Panc1 (cell line): ENCODE results near the gene FBXO31. TPM values are rescaled to one million over a fixed set of nuclear protein-coding genes. Genes with fewer than 3 reads are reported as not detected.

ENCODE experiments used
- ATAC-seq: fragments of 200-7000 bp; cut with Tn5 transposase; 2 replicates; pipeline ENCODE4 v1.9.1; 2020; ENCODE audit warnings: mild to moderate bottlenecking, moderate library complexity
- BruUV-seq: library from RNA; stranded (reverse); fragments of 400-500 nt; replicated peaks from 2 replicates; lab custom pipeline; 2021; lab: Mats Ljungman, UMichigan
- CTCF ChIA-PET: fragments of 300-600 bp; sonication (Branson Sonifier 250); formaldehyde crosslinking; loops from one replicate; lab custom pipeline; 2022; ENCODE audit warnings: antibody characterized with exemption; lab: Charles Lee
- POLR2A ChIA-PET: fragments of 300-600 bp; sonication (Branson Sonifier 250); formaldehyde crosslinking; loops from one replicate; lab custom pipeline; 2022; ENCODE audit warnings: antibody characterized with exemption; lab: Charles Lee
- DNase-seq: peaks from one replicate; pipeline ENCODE4 v3.0.0-alpha.2; 2010; ENCODE audit warnings: low read depth, low spot score
- H3K27ac ChIP-seq: 2 replicates; pipeline ENCODE4 v1.5.1; 2011; ENCODE audit warnings: mild to moderate bottlenecking, low read length, inconsistent platforms
- H3K27me3 ChIP-seq: fragments of 200-500 bp; sonication (Bioruptor generic); 2 replicates; pipeline ENCODE4 v1.6.0; 2014; ENCODE audit warnings: low read length, inconsistent platforms; ENCODE audit not compliant: control insufficient read depth, insufficient read depth
- H3K36me3 ChIP-seq: fragments of 200-500 bp; sonication (Bioruptor generic); 2 replicates; pipeline ENCODE4 v1.5.1; 2014; ENCODE audit warnings: inconsistent platforms, mild to moderate bottlenecking, low read length, moderate library complexity; ENCODE audit not compliant: control insufficient read depth, insufficient read depth
- H3K4me1 ChIP-seq: 2 replicates; pipeline ENCODE4 v1.5.1; 2011; ENCODE audit warnings: inconsistent platforms, mild to moderate bottlenecking, low read length, moderate library complexity; ENCODE audit not compliant: control insufficient read depth, insufficient read depth
- H3K4me3 ChIP-seq, 2 experiments: 2 replicates each; pipeline ENCODE4 v1.5.1; 2011 to 2012; ENCODE audit warnings: low read depth in 2 of 2, low read length in 2 of 2, mild to moderate bottlenecking in 2 of 2, inconsistent platforms in 1 of 2, moderate library complexity in 1 of 2
- H3K9me3 ChIP-seq: fragments of 200-500 bp; sonication (Bioruptor generic); 2 replicates; pipeline ENCODE4 v1.5.1; 2014; ENCODE audit warnings: low read depth, mild to moderate bottlenecking, inconsistent platforms, low read length, moderate library complexity; ENCODE audit not compliant: control insufficient read depth, insufficient read depth
- POLR2AphosphoS5 ChIP-seq: IDR thresholded peaks from 2 replicates; pipeline ENCODE4 v1.6.1; 2012; ENCODE audit warnings: mild to moderate bottlenecking, low read depth, low read length, moderate library complexity
- SIN3A ChIP-seq: IDR thresholded peaks from 2 replicates; pipeline ENCODE4 v1.6.1; 2012; ENCODE audit warnings: low read depth, mild to moderate bottlenecking, low read length, moderate library complexity, borderline replicate concordance; ENCODE audit not compliant: insufficient read depth
- TCF7L2 ChIP-seq: IDR thresholded peaks from 2 replicates; pipeline ENCODE4 v1.6.1; 2011; ENCODE audit warnings: mild to moderate bottlenecking, low read depth, low read length, inconsistent platforms
- in situ Hi-C: cut with HindIII; loops from 2 replicates; pipeline ENCODE4 v1.10.0; 2016; ENCODE audit warnings: low sequenced_read_pairs, low pct_unique_long_range_greater_than_20kb
- intact Hi-C: fragments of 100-400 bp; cut with micrococcal nuclease; formaldehyde crosslinking; loops from one replicate; pipeline ENCODE4 v1.10.0; 2022; ENCODE audit not compliant: unreplicated experiment
- total RNA-seq: library from RNA; stranded (reverse); gene quantifications from one replicate; pipeline ENCODE4 v1.2.1, GENCODE V29; 2021; ENCODE audit not compliant: unreplicated experiment
- TF ChIP-seq, protein P1 (sequence below), 2 experiments: IDR thresholded peaks; 2 replicates each; pipeline ENCODE4 v1.6.1; 2011 to 2012; ENCODE audit warnings: low read depth in 2 of 2, control low read depth in 1 of 2, low read length in 1 of 2, mild to moderate bottlenecking in 1 of 2, moderate library complexity in 1 of 2; ENCODE audit not compliant: insufficient read depth in 1 of 2
- TF ChIP-seq, protein P2 (sequence below): fragments of 450-650 bp; IDR thresholded peaks from 2 replicates; pipeline ENCODE4 v1.5.1; 2017; ENCODE audit warnings: mild to moderate bottlenecking

Gene FBXO31
- total RNA-seq, 1 experiment from 2014 or later: 22.4 TPM

DNA sequence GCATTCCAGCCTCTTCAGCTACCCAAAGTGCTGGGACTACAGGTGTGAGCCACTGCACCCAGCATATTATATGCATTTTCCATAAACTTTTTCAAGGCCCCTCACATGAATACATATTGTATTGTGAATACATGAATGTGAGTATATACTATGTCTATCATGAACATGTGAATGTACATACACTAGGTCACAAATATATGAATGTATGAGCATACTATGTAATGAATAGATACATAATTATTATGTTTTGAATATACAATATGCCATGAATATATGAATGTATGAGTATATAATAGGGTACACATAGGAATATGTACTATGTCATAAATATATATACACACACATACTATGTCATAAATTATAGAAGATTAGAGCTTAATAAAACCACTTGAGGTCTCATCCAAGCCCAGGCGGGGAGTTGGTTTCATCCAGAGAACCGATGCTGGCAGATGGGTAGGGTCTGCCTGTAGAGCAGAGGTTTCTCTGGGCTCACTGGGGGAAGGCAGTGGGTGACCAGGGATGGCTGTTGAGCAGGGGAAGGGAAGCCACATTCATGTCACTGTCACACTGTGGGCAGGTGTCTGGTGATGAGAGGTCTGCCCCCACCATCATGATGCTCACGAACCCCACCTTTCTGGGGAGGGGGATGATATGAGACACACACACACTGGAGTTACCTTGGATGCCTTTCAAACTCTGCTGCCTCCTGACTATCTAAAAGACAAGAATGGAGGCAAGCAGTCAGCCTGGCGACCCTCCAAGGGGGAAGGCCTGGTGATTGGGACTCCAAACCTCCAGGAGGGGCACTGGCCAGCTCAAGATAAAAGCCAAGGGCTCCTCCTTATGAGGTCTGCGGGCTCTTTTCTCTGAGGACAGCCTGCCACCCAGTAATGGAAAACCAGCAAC is 73.7 kb downstream of the FBXO31 start:
- H3K27me3 ChIP-seq: no peaks in the 10 kb centered on the region
- no peak overlapping the region for H3K27ac ChIP-seq
- in situ Hi-C loops: no loop called here
- ChIA-PET CTCF (no interaction called here), POLR2A (no interaction called here)
- intact Hi-C loops: no loop called here
- H3K4me3 ChIP-seq: no peak overlapping the region
- DNase-seq (no peak), ATAC-seq (no peak)
- H3K9me3 ChIP-seq: no peaks in the 10 kb centered on the region
- BruUV-seq: no TSS peak
- H3K4me1 ChIP-seq: no peaks in the 10 kb centered on the region
- H3K36me3 ChIP-seq: no peaks in the 10 kb centered on the region
- TF ChIP-seq, protein P1, sequence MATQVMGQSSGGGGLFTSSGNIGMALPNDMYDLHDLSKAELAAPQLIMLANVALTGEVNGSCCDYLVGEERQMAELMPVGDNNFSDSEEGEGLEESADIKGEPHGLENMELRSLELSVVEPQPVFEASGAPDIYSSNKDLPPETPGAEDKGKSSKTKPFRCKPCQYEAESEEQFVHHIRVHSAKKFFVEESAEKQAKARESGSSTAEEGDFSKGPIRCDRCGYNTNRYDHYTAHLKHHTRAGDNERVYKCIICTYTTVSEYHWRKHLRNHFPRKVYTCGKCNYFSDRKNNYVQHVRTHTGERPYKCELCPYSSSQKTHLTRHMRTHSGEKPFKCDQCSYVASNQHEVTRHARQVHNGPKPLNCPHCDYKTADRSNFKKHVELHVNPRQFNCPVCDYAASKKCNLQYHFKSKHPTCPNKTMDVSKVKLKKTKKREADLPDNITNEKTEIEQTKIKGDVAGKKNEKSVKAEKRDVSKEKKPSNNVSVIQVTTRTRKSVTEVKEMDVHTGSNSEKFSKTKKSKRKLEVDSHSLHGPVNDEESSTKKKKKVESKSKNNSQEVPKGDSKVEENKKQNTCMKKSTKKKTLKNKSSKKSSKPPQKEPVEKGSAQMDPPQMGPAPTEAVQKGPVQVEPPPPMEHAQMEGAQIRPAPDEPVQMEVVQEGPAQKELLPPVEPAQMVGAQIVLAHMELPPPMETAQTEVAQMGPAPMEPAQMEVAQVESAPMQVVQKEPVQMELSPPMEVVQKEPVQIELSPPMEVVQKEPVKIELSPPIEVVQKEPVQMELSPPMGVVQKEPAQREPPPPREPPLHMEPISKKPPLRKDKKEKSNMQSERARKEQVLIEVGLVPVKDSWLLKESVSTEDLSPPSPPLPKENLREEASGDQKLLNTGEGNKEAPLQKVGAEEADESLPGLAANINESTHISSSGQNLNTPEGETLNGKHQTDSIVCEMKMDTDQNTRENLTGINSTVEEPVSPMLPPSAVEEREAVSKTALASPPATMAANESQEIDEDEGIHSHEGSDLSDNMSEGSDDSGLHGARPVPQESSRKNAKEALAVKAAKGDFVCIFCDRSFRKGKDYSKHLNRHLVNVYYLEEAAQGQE (IDR thresholded peaks at IDR 0.05; ENCODE audit: insufficient read depth in 1 of 2, low read depth in 2 of 2, low read length in 1 of 2): no peak
- no peak for TF ChIP-seq SIN3A
- no peak for TF ChIP-seq TCF7L2
- TF ChIP-seq, protein P2, sequence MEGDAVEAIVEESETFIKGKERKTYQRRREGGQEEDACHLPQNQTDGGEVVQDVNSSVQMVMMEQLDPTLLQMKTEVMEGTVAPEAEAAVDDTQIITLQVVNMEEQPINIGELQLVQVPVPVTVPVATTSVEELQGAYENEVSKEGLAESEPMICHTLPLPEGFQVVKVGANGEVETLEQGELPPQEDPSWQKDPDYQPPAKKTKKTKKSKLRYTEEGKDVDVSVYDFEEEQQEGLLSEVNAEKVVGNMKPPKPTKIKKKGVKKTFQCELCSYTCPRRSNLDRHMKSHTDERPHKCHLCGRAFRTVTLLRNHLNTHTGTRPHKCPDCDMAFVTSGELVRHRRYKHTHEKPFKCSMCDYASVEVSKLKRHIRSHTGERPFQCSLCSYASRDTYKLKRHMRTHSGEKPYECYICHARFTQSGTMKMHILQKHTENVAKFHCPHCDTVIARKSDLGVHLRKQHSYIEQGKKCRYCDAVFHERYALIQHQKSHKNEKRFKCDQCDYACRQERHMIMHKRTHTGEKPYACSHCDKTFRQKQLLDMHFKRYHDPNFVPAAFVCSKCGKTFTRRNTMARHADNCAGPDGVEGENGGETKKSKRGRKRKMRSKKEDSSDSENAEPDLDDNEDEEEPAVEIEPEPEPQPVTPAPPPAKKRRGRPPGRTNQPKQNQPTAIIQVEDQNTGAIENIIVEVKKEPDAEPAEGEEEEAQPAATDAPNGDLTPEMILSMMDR: no peak
- TF ChIP-seq POLR2AphosphoS5: no peak

DNA sequence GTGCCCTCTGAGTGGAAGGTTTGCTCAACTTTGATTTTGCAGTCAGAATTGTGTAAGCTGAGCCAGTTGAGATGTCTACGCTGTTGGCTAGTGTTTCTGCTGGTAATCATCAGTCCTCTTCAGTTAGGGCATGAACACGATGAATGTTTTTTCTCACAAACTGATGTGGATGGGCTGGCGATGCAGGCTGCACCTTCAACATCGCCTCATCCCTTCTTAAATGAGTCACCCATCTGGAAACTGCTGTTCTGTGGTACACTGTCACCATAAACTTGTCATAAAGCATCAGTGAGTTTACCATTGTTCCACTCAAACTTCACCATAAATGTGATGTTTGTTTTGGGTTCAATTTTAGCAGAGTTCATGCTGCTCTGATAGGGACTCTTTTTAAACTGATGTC is 74.8 kb downstream of the FBXO31 start:
- POLR2A ChIA-PET: no interaction called here
- CTCF ChIA-PET: no interaction called here

More for the DNA sequence above, 74.8 kb downstream of the FBXO31 start:
- Histone ChIP-seq H3K36me3 (no peaks in the 10 kb centered on the region), H3K27ac (no peak overlapping the region), H3K4me3 (no peak overlapping the region), H3K27me3 (no peaks in the 10 kb centered on the region), H3K4me1 (no peaks in the 10 kb centered on the region), H3K9me3 (no peaks in the 10 kb centered on the region)
- in situ Hi-C loops (no loop called here), intact Hi-C loops (no loop called here)
- no peak for TF ChIP-seq TCF7L2
- TF ChIP-seq POLR2AphosphoS5: no peak
- TF ChIP-seq, protein P2: no peak
- TF ChIP-seq, protein P1 (IDR thresholded peaks at IDR 0.05; ENCODE audit: insufficient read depth in 1 of 2, low read depth in 2 of 2, low read length in 1 of 2): no peak
- TF ChIP-seq SIN3A: no peak
- no TSS peak for BruUV-seq
- ATAC-seq (no peak), DNase-seq (no peak)
